Right forelimb (tissue), 1 donor: ENCODE measurements around the gene SRPK2.
A peak's percentile ranks its signal among the peaks of the same experiment; 100 is the strongest.
"Not testable (repeated sequence)": the region's sequence is repeated elsewhere in the genome, so short reads cannot be mapped to it uniquely, and the experiment has no call there.

ENCODE experiments used
- DNase-seq: peaks from one replicate; pipeline ENCODE4 v3.0.0-alpha.2; 2018

Gene SRPK2

GRCh38 chr7:105369944-105370343, 18.8 kb downstream of the SRPK2 start:
- no peak for DNase-seq

GRCh38 chr7:105367458-105367857, 21.3 kb downstream of the SRPK2 start:
- no peak for DNase-seq

- DNase-seq: no peak
Measured at GRCh38 chr7:105365541-105366534, 22.9 kb downstream of the SRPK2 start.

- DNase-seq: no peak
Measured at GRCh38 chr7:105364684-105365083, 24.0 kb downstream of the SRPK2 start.

GRCh38 chr7:105363657-105364056, 25.1 kb downstream of the SRPK2 start:
- not testable (repeated sequence) for DNase-seq

- not testable (repeated sequence) for DNase-seq
Measured at GRCh38 chr7:105362685-105363084, 26.0 kb downstream of the SRPK2 start.

GRCh38 chr7:105361995-105362394, 26.7 kb downstream of the SRPK2 start:
- not testable (repeated sequence) for DNase-seq

GRCh38 chr7:105360149-105360548, 28.6 kb downstream of the SRPK2 start:
- not testable (repeated sequence) for DNase-seq

- DNase-seq: no peak
Measured at GRCh38 chr7:105355701-105356100, 33.0 kb downstream of the SRPK2 start.

GRCh38 chr7:105354383-105354782, 34.3 kb downstream of the SRPK2 start:
- DNase-seq: no peak

- DNase-seq: peak; percentile 54
Measured at GRCh38 chr7:105353752-105354328, 34.9 kb downstream of the SRPK2 start.

- no peak for DNase-seq
Measured at GRCh38 chr7:105352901-105353668, 35.6 kb downstream of the SRPK2 start.

GRCh38 chr7:105352018-105352612, 36.6 kb downstream of the SRPK2 start:
- peak; percentile 84 for DNase-seq

GRCh38 chr7:105350906-105351305, 37.8 kb downstream of the SRPK2 start:
- DNase-seq: no peak

- not testable (repeated sequence) for DNase-seq
Measured at GRCh38 chr7:105348177-105348576, 40.5 kb downstream of the SRPK2 start.

- no peak for DNase-seq
Measured at GRCh38 chr7:105346593-105347322, 42.0 kb downstream of the SRPK2 start.

- DNase-seq: no peak
Measured at GRCh38 chr7:105346138-105346537, 42.6 kb downstream of the SRPK2 start.

- no peak for DNase-seq
Measured at GRCh38 chr7:105345725-105346124, 43.0 kb downstream of the SRPK2 start.

GRCh38 chr7:105345003-105345402, 43.7 kb downstream of the SRPK2 start:
- no peak for DNase-seq

GRCh38 chr7:105339404-105340323, 49.1 kb downstream of the SRPK2 start:
- no peak for DNase-seq

- no peak for DNase-seq
Measured at GRCh38 chr7:105337529-105337928, 51.2 kb downstream of the SRPK2 start.
